ENCODE measurements around the gene HS2ST1.

HS2ST1 gene

DNA sequence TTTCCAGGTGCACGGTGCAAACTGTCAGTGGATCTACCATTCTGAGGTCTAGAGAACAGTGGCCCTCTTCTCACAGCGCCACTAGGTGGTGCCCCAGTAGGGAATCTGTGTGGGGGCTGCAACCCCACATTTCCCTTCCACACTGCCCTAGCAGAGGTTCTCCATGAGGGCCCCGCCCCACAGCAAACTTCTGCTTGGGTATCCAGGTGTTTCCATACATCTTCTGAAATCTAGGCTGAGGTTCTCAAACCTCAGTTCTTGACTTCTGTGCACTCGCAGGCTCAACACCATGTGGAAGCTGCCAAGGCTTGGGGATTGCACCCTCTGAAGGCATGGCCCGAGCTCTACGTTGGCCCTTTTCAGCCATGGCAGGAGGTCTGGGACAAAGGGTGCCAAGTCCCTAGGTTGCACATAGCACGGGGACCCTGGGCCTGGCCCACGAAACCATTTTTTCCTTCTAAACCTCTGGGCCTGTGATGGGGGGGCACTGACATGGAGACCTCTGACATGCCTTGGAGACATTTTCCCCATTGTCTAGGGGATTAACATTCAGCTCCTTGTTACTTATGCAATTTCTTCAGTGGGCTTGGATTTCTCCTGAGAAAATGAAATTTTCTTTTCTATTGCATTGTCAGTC lies 10.0 kb downstream of the HS2ST1 start:
- no peak overlapping the region for H3K4me2 ChIP-seq (ENCODE audit: low read length)
- peaks cover 85% of the 10 kb centered on the region for H3K79me2 ChIP-seq (ENCODE audit: insufficient read depth, low read length)
- peaks cover 23% of the 10 kb centered on the region for H3K4me1 ChIP-seq (ENCODE audit: insufficient read depth, low read length, severe bottlenecking)
- peaks cover 30% of the 10 kb centered on the region for H3K9me3 ChIP-seq (ENCODE audit: low read length)
- no peaks in the 10 kb centered on the region for H4K20me1 ChIP-seq (ENCODE audit: insufficient read depth, low read length)
- no peaks in the 10 kb centered on the region for H3F3A ChIP-seq (ENCODE audit: insufficient read depth, low read length)
- H3K27me3 ChIP-seq (ENCODE audit: insufficient read depth, low read length): no peaks in the 10 kb centered on the region
- H2AFZ ChIP-seq (ENCODE audit: low read length): no peak overlapping the region
- H3K36me3 ChIP-seq (ENCODE audit: insufficient read depth, low read length): peaks cover 33% of the 10 kb centered on the region
- H3K9me2 ChIP-seq (ENCODE audit: low read depth, low read length): no peaks in the 10 kb centered on the region
- no peak overlapping the region for H3K27ac ChIP-seq (ENCODE audit: low read depth, low read length, poor library complexity, severe bottlenecking)
- TF ChIP-seq, protein P1, sequence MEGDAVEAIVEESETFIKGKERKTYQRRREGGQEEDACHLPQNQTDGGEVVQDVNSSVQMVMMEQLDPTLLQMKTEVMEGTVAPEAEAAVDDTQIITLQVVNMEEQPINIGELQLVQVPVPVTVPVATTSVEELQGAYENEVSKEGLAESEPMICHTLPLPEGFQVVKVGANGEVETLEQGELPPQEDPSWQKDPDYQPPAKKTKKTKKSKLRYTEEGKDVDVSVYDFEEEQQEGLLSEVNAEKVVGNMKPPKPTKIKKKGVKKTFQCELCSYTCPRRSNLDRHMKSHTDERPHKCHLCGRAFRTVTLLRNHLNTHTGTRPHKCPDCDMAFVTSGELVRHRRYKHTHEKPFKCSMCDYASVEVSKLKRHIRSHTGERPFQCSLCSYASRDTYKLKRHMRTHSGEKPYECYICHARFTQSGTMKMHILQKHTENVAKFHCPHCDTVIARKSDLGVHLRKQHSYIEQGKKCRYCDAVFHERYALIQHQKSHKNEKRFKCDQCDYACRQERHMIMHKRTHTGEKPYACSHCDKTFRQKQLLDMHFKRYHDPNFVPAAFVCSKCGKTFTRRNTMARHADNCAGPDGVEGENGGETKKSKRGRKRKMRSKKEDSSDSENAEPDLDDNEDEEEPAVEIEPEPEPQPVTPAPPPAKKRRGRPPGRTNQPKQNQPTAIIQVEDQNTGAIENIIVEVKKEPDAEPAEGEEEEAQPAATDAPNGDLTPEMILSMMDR (IDR thresholded peaks at IDR 0.05; ENCODE audit: low read length): no peak
- no peak for TF ChIP-seq EZH2 (IDR thresholded peaks at IDR 0.05; ENCODE audit: borderline replicate concordance, low read length)
- no peak overlapping the region for H3K4me3 ChIP-seq (ENCODE audit: low read depth, low read length, poor library complexity, severe bottlenecking)
- no peak overlapping the region for H3K9ac ChIP-seq (ENCODE audit: low read length)

DNA sequence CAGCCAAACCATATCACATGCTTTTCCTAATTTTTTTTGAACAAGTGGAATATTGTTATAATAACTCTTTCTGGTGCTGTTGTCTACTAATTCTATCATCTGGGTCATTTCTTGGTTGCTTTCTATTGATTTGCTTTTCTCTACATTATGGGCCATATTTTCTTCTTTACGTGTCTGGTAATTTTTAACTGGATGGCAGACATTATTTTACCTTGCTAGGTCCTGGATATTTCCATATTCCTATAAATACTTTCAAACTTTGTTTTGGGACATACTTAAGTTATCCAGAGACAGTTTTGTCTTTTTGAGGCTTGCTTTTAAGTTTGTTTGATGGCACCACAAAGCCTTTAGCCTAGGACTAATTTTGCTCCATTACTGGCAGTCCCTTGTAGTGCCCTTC lies 11.3 kb downstream of the HS2ST1 start:
- H2AFZ ChIP-seq (ENCODE audit: low read length): no peak overlapping the region
- H3K9ac ChIP-seq (ENCODE audit: low read length): no peak overlapping the region
- peaks cover 25% of the 10 kb centered on the region for H3K9me3 ChIP-seq (ENCODE audit: low read length)
- peaks cover 22% of the 10 kb centered on the region for H3K36me3 ChIP-seq (ENCODE audit: insufficient read depth, low read length)
- no peak overlapping the region for H3K27ac ChIP-seq (ENCODE audit: low read depth, low read length, poor library complexity, severe bottlenecking)
- H3F3A ChIP-seq (ENCODE audit: insufficient read depth, low read length): no peaks in the 10 kb centered on the region
- H3K4me3 ChIP-seq (ENCODE audit: low read depth, low read length, poor library complexity, severe bottlenecking): no peak overlapping the region
- no peak for TF ChIP-seq EZH2 (IDR thresholded peaks at IDR 0.05; ENCODE audit: borderline replicate concordance, low read length)
- TF ChIP-seq, protein P1 (IDR thresholded peaks at IDR 0.05; ENCODE audit: low read length): no peak
- peaks cover 85% of the 10 kb centered on the region for H3K79me2 ChIP-seq (ENCODE audit: insufficient read depth, low read length)
- H3K9me2 ChIP-seq (ENCODE audit: low read depth, low read length): no peaks in the 10 kb centered on the region
- no peaks in the 10 kb centered on the region for H3K27me3 ChIP-seq (ENCODE audit: insufficient read depth, low read length)
- peaks cover 30% of the 10 kb centered on the region for H3K4me1 ChIP-seq (ENCODE audit: insufficient read depth, low read length, severe bottlenecking)
- no peaks in the 10 kb centered on the region for H4K20me1 ChIP-seq (ENCODE audit: insufficient read depth, low read length)
- H3K4me2 ChIP-seq (ENCODE audit: low read length): no peak overlapping the region

DNA sequence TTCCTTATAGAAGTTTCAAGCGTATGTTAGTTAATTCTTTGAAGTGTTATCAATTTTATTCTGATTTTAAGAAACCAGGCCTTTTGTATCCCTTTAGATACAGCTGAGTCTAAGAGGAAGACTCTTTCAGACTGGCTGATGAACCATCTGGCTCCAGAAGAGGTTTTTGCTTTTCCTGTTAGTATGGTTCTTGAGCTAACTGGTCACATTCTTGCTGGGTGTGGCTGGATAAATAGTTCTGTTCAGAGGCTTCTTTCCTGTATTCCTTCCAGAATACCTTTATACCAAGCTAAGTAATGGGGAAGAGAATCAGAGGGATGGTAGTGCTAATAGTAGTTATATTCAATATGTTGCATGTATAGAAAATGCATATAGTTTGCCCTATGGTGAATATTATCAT lies 12.4 kb downstream of the HS2ST1 start:
- no peak overlapping the region for H3K4me2 ChIP-seq (ENCODE audit: low read length)
- H3K79me2 ChIP-seq (ENCODE audit: insufficient read depth, low read length): peaks cover 85% of the 10 kb centered on the region
- no peaks in the 10 kb centered on the region for H3K9me2 ChIP-seq (ENCODE audit: low read depth, low read length)
- H3K27ac ChIP-seq (ENCODE audit: low read depth, low read length, poor library complexity, severe bottlenecking): no peak overlapping the region
- H3F3A ChIP-seq (ENCODE audit: insufficient read depth, low read length): no peaks in the 10 kb centered on the region
- no peak overlapping the region for H2AFZ ChIP-seq (ENCODE audit: low read length)
- peaks cover 12% of the 10 kb centered on the region for H3K36me3 ChIP-seq (ENCODE audit: insufficient read depth, low read length)
- peaks cover 13% of the 10 kb centered on the region for H3K9me3 ChIP-seq (ENCODE audit: low read length)
- TF ChIP-seq, protein P1 (IDR thresholded peaks at IDR 0.05; ENCODE audit: low read length): no peak
- no peak for TF ChIP-seq EZH2 (IDR thresholded peaks at IDR 0.05; ENCODE audit: borderline replicate concordance, low read length)
- H4K20me1 ChIP-seq (ENCODE audit: insufficient read depth, low read length): no peaks in the 10 kb centered on the region
- H3K4me3 ChIP-seq (ENCODE audit: low read depth, low read length, poor library complexity, severe bottlenecking): no peak overlapping the region
- peaks cover 41% of the 10 kb centered on the region for H3K4me1 ChIP-seq (ENCODE audit: insufficient read depth, low read length, severe bottlenecking)
- H3K9ac ChIP-seq (ENCODE audit: low read length): no peak overlapping the region
- no peaks in the 10 kb centered on the region for H3K27me3 ChIP-seq (ENCODE audit: insufficient read depth, low read length)

All from OCI-LY1 (cell line).